K562 (cell line): ENCODE results near the gene RNH1. TPM values are rescaled to one million over a fixed set of nuclear protein-coding genes. Genes with fewer than 3 reads are reported as not detected.
A peak's percentile ranks its signal among the peaks of the same experiment; 100 is the strongest.

ENCODE experiments used
- CSDE1 ChIP-seq, 2 experiments: fragments of 450-650 bp; IDR thresholded peaks; 2 replicates each; pipeline ENCODE4 v1.6.1; 2016; ENCODE audit warnings: mild to moderate bottlenecking in 1 of 2
- DMBX1 ChIP-seq: fragments of 250-450 bp; sonication (Bioruptor Pico); IDR thresholded peaks from 2 replicates; pipeline ENCODE4 v1.8.0; 2022; ENCODE audit warnings: inconsistent platforms, mild to moderate bottlenecking, moderate library complexity, borderline replicate concordance
- MTA1 ChIP-seq: fragments of 450-650 bp; IDR thresholded peaks from 2 replicates; pipeline ENCODE4 v1.6.1; 2017; ENCODE audit warnings: borderline replicate concordance
- SNIP1 ChIP-seq: fragments of 450-650 bp; IDR thresholded peaks from 2 replicates; pipeline ENCODE4 v1.7.1; 2017; ENCODE audit warnings: low read depth, mild to moderate bottlenecking
- XRCC4 ChIP-seq: IDR thresholded peaks from one replicate; pipeline ENCODE4 v1.6.1; 2011; ENCODE audit not compliant: insufficient read depth, insufficient read length; ENCODE audit errors: extremely low read depth
- polyA plus RNA-seq, 8 experiments: library from polyadenylated mRNA; depleted of rRNA in 4 of 8; stranded (reverse) in 5 of 8; unstranded in 3 of 8; fragments of >200 nt; fragmentation: Nextera tagmentation in 2 of 8; fragmentation: Illumina TruSeq in 1 of 8; extraction: Ambion mirVana in 2 of 8; extraction: Trizol in 1 of 8; gene quantifications; 2 replicates each; pipeline versions ENCODE4 v1.2.1 to v1.2.3, GENCODE V29; 2011 to 2014; ENCODE audit warnings: inconsistent platforms in 1 of 8, missing spikeins in 1 of 8
- total RNA-seq, 7 experiments: library from RNA; depleted of rRNA in 6 of 7; stranded (reverse); fragments of >200 nt in 6 of 7; fragmentation: Illumina TruSeq in 2 of 7; extraction: Trizol in 2 of 7; gene quantifications; 2 replicates each; pipeline versions ENCODE4 v1.2.1 to v1.2.3, GENCODE V29; 2011 to 2021; ENCODE audit warnings: low replicate concordance in 1 of 7
- TF ChIP-seq, protein P1 (sequence below): fragments of 200-600 bp; sonication (generic); IDR thresholded peaks from one replicate; pipeline ENCODE4 v1.6.1; 2012; ENCODE audit warnings: mild to moderate bottlenecking, low read depth, low read length, inconsistent platforms
- TF ChIP-seq, protein P2 (sequence below): fragments of 250-450 bp; sonication (Bioruptor Pico); IDR thresholded peaks from 2 replicates; pipeline ENCODE4 v1.8.0; 2022; ENCODE audit warnings: inconsistent platforms, mild to moderate bottlenecking, moderate library complexity, borderline replicate concordance
- TF ChIP-seq, protein P3 (sequence below): IDR thresholded peaks from 2 replicates; pipeline ENCODE4 v1.6.1; 2014; ENCODE audit warnings: antibody characterized with exemption
- TF ChIP-seq, protein P4 (sequence below), 3 experiments: IDR thresholded peaks in 2 of 3; conservative IDR thresholded peaks in 1 of 3; 2 replicates each; pipeline ENCODE4 v1.5.1; 2011 to 2012; ENCODE audit warnings: low read length in 3 of 3, mild to moderate bottlenecking in 3 of 3, control low read depth in 2 of 3, improper control_type of control experiment in 1 of 3, inconsistent platforms in 1 of 3, low read depth in 1 of 3, mixed read lengths in 1 of 3, moderate library complexity in 1 of 3; ENCODE audit not compliant: insufficient read depth in 2 of 3

The RNH1 gene
- total and polyA plus RNA-seq, 9 of the 15 experiments (the other 6 are each of a cell fraction or from before 2014, with no cell fraction given), result 2.5 to 160 (median 44.3) TPM

DNA sequence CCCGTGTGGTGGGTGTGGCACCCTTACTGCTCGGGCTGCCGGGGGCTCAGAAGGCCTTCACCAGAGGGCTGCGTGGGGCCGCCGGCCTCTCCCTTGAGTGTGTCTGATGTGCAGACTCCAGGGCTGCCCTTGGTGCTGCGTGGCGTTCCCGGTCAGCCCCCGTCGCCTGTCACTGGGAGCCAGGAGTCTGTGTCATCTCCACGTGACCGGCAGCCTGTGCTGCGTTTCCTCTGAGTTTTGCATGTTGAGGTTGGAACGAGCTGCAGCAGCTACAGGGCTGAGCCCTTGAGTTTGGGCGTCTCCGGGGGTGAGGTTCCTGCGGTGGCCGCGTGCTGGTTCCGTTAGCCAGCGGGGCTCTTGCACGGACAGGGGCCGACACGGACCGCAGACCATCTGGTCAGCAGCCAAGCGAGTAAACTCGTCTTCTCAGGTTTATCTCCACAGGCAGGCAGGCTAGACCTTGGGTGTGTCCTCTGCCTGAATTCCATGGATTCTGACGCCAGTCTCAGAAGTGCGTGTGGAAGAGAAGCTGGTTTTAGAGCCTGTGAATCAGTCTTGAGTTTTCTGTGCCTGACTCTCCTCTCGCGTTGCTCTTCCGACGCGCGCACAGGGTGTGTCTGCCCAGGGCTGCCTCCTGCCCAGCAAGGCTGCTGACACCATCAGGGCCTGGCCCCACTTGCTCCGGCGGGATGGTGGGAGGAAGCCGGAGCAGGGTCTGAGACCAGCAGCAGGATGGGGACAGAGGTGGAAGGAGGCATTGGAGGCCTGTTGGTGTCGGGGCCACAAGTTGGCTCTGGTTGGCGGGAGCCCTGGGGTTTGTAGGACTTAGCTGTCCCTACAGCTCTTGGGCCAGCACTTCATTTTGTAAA lies 46.5 kb downstream of the RNH1 start (continued):
- TF ChIP-seq, protein P1, sequence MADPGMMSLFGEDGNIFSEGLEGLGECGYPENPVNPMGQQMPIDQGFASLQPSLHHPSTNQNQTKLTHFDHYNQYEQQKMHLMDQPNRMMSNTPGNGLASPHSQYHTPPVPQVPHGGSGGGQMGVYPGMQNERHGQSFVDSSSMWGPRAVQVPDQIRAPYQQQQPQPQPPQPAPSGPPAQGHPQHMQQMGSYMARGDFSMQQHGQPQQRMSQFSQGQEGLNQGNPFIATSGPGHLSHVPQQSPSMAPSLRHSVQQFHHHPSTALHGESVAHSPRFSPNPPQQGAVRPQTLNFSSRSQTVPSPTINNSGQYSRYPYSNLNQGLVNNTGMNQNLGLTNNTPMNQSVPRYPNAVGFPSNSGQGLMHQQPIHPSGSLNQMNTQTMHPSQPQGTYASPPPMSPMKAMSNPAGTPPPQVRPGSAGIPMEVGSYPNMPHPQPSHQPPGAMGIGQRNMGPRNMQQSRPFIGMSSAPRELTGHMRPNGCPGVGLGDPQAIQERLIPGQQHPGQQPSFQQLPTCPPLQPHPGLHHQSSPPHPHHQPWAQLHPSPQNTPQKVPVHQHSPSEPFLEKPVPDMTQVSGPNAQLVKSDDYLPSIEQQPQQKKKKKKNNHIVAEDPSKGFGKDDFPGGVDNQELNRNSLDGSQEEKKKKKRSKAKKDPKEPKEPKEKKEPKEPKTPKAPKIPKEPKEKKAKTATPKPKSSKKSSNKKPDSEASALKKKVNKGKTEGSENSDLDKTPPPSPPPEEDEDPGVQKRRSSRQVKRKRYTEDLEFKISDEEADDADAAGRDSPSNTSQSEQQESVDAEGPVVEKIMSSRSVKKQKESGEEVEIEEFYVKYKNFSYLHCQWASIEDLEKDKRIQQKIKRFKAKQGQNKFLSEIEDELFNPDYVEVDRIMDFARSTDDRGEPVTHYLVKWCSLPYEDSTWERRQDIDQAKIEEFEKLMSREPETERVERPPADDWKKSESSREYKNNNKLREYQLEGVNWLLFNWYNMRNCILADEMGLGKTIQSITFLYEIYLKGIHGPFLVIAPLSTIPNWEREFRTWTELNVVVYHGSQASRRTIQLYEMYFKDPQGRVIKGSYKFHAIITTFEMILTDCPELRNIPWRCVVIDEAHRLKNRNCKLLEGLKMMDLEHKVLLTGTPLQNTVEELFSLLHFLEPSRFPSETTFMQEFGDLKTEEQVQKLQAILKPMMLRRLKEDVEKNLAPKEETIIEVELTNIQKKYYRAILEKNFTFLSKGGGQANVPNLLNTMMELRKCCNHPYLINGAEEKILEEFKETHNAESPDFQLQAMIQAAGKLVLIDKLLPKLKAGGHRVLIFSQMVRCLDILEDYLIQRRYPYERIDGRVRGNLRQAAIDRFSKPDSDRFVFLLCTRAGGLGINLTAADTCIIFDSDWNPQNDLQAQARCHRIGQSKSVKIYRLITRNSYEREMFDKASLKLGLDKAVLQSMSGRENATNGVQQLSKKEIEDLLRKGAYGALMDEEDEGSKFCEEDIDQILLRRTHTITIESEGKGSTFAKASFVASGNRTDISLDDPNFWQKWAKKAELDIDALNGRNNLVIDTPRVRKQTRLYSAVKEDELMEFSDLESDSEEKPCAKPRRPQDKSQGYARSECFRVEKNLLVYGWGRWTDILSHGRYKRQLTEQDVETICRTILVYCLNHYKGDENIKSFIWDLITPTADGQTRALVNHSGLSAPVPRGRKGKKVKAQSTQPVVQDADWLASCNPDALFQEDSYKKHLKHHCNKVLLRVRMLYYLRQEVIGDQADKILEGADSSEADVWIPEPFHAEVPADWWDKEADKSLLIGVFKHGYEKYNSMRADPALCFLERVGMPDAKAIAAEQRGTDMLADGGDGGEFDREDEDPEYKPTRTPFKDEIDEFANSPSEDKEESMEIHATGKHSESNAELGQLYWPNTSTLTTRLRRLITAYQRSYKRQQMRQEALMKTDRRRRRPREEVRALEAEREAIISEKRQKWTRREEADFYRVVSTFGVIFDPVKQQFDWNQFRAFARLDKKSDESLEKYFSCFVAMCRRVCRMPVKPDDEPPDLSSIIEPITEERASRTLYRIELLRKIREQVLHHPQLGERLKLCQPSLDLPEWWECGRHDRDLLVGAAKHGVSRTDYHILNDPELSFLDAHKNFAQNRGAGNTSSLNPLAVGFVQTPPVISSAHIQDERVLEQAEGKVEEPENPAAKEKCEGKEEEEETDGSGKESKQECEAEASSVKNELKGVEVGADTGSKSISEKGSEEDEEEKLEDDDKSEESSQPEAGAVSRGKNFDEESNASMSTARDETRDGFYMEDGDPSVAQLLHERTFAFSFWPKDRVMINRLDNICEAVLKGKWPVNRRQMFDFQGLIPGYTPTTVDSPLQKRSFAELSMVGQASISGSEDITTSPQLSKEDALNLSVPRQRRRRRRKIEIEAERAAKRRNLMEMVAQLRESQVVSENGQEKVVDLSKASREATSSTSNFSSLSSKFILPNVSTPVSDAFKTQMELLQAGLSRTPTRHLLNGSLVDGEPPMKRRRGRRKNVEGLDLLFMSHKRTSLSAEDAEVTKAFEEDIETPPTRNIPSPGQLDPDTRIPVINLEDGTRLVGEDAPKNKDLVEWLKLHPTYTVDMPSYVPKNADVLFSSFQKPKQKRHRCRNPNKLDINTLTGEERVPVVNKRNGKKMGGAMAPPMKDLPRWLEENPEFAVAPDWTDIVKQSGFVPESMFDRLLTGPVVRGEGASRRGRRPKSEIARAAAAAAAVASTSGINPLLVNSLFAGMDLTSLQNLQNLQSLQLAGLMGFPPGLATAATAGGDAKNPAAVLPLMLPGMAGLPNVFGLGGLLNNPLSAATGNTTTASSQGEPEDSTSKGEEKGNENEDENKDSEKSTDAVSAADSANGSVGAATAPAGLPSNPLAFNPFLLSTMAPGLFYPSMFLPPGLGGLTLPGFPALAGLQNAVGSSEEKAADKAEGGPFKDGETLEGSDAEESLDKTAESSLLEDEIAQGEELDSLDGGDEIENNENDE, result no peak
- TF ChIP-seq SNIP1 (no peak), MTA1 (0 out of 2 replicates have a peak, but pooled peaks have one; percentile 42), CSDE1 (IDR thresholded peaks at IDR 0.05) (no peak), DMBX1 (peak; percentile 50; the same call in 1 of the 2 replicates), XRCC4 (no peak)
- TF ChIP-seq, protein P2, sequence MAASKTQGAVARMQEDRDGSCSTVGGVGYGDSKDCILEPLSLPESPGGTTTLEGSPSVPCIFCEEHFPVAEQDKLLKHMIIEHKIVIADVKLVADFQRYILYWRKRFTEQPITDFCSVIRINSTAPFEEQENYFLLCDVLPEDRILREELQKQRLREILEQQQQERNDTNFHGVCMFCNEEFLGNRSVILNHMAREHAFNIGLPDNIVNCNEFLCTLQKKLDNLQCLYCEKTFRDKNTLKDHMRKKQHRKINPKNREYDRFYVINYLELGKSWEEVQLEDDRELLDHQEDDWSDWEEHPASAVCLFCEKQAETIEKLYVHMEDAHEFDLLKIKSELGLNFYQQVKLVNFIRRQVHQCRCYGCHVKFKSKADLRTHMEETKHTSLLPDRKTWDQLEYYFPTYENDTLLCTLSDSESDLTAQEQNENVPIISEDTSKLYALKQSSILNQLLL (CRISPR knock-in tag), result no peak
- TF ChIP-seq, protein P3, sequence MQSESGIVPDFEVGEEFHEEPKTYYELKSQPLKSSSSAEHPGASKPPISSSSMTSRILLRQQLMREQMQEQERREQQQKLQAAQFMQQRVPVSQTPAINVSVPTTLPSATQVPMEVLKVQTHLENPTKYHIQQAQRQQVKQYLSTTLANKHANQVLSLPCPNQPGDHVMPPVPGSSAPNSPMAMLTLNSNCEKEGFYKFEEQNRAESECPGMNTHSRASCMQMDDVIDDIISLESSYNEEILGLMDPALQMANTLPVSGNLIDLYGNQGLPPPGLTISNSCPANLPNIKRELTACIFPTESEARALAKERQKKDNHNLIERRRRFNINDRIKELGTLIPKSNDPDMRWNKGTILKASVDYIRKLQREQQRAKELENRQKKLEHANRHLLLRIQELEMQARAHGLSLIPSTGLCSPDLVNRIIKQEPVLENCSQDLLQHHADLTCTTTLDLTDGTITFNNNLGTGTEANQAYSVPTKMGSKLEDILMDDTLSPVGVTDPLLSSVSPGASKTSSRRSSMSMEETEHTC, result no peak; the same call in 1 of the 2 replicates
- TF ChIP-seq, protein P4, sequence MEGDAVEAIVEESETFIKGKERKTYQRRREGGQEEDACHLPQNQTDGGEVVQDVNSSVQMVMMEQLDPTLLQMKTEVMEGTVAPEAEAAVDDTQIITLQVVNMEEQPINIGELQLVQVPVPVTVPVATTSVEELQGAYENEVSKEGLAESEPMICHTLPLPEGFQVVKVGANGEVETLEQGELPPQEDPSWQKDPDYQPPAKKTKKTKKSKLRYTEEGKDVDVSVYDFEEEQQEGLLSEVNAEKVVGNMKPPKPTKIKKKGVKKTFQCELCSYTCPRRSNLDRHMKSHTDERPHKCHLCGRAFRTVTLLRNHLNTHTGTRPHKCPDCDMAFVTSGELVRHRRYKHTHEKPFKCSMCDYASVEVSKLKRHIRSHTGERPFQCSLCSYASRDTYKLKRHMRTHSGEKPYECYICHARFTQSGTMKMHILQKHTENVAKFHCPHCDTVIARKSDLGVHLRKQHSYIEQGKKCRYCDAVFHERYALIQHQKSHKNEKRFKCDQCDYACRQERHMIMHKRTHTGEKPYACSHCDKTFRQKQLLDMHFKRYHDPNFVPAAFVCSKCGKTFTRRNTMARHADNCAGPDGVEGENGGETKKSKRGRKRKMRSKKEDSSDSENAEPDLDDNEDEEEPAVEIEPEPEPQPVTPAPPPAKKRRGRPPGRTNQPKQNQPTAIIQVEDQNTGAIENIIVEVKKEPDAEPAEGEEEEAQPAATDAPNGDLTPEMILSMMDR (IDR thresholded peaks at IDR 0.05 in 2 of 3, conservative IDR thresholded peaks at IDR 0.05 in 1 of 3; ENCODE audit: insufficient read depth in 2 of 3, low read depth in 1 of 3, low read length in 3 of 3), result peak in 1 of 3 experiments; percentile 23; a peak in 1 of 6 replicates
